ENCODE measurements around the gene MYL1.

GRCh38 chr2:210299866-210300373 lies 15.1 kb downstream of the MYL1 start:
- no peak for TF ChIP-seq EZH2phosphoT487 (IDR thresholded peaks at IDR 0.05; ENCODE audit: borderline replicate concordance)
- TF ChIP-seq, protein P1, sequence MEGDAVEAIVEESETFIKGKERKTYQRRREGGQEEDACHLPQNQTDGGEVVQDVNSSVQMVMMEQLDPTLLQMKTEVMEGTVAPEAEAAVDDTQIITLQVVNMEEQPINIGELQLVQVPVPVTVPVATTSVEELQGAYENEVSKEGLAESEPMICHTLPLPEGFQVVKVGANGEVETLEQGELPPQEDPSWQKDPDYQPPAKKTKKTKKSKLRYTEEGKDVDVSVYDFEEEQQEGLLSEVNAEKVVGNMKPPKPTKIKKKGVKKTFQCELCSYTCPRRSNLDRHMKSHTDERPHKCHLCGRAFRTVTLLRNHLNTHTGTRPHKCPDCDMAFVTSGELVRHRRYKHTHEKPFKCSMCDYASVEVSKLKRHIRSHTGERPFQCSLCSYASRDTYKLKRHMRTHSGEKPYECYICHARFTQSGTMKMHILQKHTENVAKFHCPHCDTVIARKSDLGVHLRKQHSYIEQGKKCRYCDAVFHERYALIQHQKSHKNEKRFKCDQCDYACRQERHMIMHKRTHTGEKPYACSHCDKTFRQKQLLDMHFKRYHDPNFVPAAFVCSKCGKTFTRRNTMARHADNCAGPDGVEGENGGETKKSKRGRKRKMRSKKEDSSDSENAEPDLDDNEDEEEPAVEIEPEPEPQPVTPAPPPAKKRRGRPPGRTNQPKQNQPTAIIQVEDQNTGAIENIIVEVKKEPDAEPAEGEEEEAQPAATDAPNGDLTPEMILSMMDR (conservative IDR thresholded peaks at IDR 0.05; ENCODE audit: low read length), result no peak
